GM12891 (cell line): ENCODE data around the gene TLCD3B.

Source experiments
- DNase-seq: peaks from one replicate; pipeline ENCODE4 v3.0.0; 2011; ENCODE audit warnings: low spot score; ENCODE audit not compliant: insufficient read length
- FAIRE-seq: peaks from 2 replicates; lab custom pipeline; 2011; peaks lifted over from hg19 to GRCh38; lab: Jason Lieb, UNC
- PAX5 ChIP-seq: IDR thresholded peaks from 2 replicates; pipeline ENCODE4 v1.6.1; 2011; ENCODE audit warnings: low read length, moderate library complexity, mild to moderate bottlenecking; ENCODE audit not compliant: insufficient read depth, severe bottlenecking
- POLR2A ChIP-seq: IDR thresholded peaks from 2 replicates; pipeline ENCODE4 v1.6.1; 2011; ENCODE audit warnings: low read depth, low read length, control low read depth
- POLR2AphosphoS5 ChIP-seq: IDR thresholded peaks from 2 replicates; pipeline ENCODE4 v1.6.1; 2011; ENCODE audit warnings: low read depth, low read length, control low read depth
- POU2F2 ChIP-seq: IDR thresholded peaks from 2 replicates; pipeline ENCODE4 v1.6.1; 2011; ENCODE audit warnings: low read depth, mild to moderate bottlenecking, control low read depth, low read length, moderate library complexity
- SPI1 ChIP-seq: IDR thresholded peaks from 2 replicates; pipeline ENCODE4 v1.6.1; 2011; ENCODE audit warnings: low read depth, low read length, control low read depth
- TAF1 ChIP-seq: IDR thresholded peaks from 2 replicates; pipeline ENCODE4 v1.6.1; 2011; ENCODE audit warnings: low read depth, low read length, control low read depth

Gene TLCD3B

DNA sequence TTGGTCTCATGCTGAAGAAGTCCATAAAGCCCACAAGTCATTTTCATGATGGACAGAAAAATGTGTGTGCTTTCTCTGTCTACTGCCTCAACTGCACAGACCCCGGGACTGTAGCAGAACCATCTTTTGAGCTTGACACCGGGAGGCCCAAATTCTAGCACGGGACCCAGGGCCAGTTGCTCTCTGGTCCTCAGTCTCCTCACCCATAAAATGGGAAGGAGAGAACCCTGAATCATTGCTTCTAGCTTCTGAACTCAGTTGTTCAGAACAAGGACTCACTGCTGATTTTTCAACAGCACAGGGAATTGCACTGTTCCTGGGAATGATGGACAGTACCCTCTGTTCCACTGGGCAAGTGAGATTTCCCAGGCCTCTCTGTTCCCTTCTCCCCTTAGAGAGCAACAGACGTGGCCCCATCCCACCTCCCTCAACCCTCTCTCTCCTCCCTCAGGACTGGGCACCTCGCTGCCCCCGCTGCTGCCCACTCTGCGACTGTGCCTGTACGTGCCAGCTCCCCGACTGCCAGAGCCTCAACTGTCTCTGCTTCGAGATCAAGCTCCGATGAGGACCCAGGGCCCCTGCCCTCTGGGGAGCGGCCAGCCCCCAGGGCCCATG, 32.3 kb upstream of the TLCD3B start:
- FAIRE-seq, result no peak
- no peak for DNase-seq
- TF ChIP-seq POLR2A (no peak), SPI1 (no peak), TAF1 (no peak), POLR2AphosphoS5 (no peak), PAX5 (no peak), POU2F2 (no peak)

DNA sequence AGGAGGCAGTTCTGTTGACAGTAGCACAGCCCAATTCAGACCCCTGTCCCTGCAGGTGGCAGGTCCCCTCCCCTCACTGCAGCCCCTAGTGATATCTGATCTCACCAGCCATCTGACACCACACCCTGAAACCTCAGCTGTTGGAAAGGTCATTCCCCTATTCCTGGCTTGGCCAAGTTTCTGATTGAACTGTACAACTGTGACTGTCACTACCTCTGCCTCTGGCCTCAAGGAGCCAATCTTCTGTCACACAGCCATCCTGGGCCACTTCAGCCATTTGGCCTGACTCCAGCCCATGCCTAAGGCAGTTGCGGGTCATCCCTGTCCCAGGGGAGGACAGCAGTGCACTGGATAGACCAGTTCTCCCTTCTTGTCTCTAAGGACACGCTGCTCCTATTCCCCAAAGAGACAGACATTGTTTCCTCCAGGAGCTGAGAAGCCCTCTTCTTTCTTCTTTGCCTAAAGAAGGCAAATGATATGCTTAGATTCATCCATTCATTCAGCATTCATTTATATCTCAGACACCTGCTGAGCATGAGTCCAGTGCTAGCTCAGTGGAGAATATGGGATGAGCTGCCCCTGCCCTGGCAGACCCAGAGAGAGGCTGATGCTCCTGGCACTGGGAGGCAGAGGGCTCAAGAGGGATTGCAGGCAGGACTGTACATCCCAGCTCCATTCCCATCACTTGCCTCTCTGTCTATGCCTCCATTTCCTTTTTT, 29.9 kb upstream of the TLCD3B start:
- TF ChIP-seq POLR2AphosphoS5 (no peak), TAF1 (no peak), SPI1 (no peak), POU2F2 (no peak)
- no peak for DNase-seq
- no peak for FAIRE-seq

DNA sequence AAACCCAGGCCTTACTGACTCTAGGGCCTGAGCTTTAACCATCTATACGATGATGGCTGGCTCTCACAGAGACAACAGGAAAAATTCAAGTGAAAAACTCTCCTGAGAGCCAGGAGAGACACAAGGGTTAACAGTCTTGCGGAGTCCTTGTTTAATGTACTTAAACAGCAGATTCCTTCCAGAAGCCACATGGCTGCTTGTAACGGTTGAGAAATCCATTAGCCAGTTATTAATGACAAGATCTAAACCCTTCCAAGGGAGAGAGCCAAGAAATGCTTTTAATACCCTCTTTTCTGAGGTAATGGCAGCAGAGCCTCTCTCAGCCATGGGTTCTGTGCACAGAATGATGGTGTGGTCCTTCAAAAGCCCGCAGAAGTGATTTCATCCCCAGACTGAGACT, 29.3 kb upstream of the TLCD3B start:
- DNase-seq (no peak), FAIRE-seq (no peak)
- no peak for TF ChIP-seq POU2F2
- no peak for TF ChIP-seq SPI1
- no peak for TF ChIP-seq POLR2A
- TF ChIP-seq TAF1, result no peak

DNA sequence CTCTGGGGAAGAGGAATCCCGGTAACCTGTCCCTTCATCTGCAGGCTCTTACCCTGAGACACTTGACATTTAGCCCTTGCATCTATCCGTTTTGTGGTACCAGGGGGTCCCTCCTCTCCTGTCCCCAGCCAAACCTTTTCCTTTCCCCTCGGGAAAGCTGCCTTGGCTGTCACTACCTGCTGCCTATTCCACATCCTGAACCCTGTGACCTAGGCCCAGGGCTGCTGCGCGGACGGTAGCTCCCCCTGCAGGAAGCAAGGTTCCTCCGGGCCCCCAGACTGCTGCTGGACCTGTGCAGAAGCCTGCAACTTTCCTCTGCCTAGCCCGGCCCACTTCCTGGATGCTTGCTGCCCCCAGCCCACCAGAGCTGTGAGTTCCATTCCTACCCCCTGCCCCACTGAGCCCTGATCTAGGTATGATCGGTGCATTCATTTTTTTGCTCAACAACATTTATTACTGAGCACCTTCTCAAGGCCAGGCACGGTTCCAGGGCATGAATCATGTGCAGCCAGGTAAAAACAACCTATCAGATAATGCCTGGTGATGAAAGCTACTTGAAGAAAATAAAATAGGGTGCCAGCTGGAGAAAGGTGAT, 24.0 kb upstream of the TLCD3B start:
- TF ChIP-seq SPI1 (no peak), POU2F2 (no peak), POLR2AphosphoS5 (no peak), PAX5 (no peak), TAF1 (no peak), POLR2A (no peak)
- FAIRE-seq (no peak), DNase-seq (no peak)

DNA sequence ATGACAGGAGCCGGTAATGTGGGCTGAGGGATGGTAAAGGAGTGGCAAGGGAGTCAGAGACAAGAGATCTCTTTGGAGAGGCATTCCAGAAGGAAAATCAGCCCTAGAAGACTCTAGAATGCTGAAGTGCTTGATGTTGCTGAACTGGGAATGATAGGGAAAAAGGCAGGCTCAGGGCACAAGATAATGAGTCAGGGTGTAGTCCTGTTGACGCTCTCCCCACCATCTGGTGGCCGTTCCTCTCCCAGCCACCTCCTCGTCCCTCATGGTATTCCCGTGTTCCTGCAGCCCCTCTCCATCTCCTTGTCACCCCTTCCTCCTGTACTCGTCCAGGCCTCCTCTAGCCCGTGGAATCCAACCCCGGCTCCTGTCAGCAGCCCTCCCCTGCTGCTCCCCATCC, 23.4 kb upstream of the TLCD3B start:
- DNase-seq, result no peak
- TF ChIP-seq POLR2AphosphoS5 (no peak), SPI1 (no peak), TAF1 (no peak), POLR2A (no peak), POU2F2 (no peak), PAX5 (no peak)
- no peak for FAIRE-seq

DNA sequence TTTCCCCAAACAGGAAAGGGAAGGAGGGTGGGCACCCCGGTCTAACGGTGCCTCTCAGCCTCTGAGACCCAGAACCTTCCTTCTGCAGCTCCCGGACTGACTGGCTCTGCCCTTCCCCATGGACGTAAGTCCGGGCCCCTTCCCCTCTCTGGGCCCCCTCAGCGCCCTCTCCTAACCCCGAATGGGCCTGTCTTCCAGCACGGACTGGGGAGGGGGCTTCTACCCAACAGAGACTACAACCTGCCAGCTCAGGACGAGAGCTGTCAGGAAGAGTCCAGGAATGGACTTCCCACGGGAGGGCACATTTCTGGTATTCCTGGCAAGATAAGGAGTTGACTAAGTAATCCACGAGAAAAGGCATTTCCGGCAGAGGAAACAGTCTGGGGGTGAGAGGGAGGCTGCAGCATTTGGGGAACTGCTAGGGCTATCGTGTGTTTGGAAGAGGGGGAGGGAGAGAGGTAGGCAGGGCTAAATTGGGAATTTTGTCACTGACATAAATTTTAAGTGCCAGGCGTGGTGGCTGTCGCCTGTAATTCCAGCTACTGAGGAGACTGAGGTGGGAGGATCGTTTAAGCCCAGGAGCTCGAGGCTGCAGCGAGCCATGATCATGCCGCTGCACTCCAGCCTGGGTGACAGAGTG, 22.4 kb upstream of the TLCD3B start:
- no peak for TF ChIP-seq POLR2A
- TF ChIP-seq POU2F2, result no peak
- no peak for TF ChIP-seq SPI1
- no peak for TF ChIP-seq TAF1
- no peak for TF ChIP-seq PAX5
- FAIRE-seq, result no peak
- no peak for DNase-seq

DNA sequence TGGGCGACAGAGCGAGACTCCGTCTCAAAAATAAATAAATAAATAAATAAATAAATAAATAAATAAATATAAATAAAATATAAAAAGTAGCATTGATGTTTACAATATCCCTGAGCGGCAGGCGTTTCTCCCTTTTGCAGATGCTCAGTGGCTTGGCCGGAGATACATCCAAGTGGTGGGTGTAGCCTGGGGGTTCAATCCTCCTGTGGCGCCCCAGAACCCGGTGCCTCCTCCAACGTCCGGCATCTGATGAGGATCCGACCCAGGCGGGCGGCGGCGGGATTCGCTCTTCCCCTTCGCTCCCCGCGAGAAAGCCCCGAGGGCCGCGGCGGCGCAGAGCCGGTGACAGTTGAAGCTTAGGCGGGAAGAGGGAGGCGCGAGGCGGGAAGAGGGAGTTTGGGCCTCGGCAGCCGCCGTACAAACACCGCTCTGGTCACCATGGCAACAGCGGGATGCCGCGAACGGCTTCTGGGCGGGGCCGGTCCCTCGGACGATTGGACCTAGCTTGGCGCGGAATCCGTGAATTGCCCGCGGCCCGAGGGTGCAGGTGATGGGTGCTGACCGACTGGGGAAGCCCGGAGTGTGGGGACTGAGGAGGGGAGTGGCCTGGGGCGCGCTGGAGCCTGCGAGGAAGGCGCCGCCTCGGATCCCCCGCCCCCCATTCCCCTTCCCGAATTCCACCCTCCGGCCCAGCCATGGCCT, 21.8 kb upstream of the TLCD3B start:
- peak; percentile 87 for FAIRE-seq

DNA sequence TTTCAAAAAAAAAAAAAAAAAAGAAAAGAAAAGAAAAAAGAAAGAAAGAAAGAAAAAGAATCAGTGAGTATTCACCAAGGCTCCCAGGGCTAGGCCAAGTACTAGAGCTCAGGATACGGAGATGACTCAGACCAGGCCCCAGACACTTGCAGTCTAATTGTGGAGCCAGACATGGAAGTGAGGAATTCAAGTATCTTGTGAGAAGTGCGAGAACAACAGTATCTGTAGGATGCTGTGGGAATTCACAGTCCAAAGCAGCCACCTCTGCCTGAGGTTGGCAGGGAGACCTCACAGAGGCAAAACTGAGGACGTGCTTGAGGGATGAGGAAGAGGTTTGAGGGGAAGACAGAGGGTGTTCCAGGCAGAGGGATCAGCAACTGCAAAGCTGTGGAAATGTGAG, 20.4 kb upstream of the TLCD3B start:
- no peak for DNase-seq
- TF ChIP-seq TAF1, result no peak
- TF ChIP-seq POLR2A, result no peak
- no peak for TF ChIP-seq POU2F2
- TF ChIP-seq PAX5, result no peak
- no peak for FAIRE-seq

More for the DNA sequence above, 21.8 kb upstream of the TLCD3B start:
- DNase-seq, result peak; percentile 94
- TF ChIP-seq SPI1 (peak; percentile 6; the same call in 1 of the 2 replicates), POU2F2 (no peak)

DNA sequence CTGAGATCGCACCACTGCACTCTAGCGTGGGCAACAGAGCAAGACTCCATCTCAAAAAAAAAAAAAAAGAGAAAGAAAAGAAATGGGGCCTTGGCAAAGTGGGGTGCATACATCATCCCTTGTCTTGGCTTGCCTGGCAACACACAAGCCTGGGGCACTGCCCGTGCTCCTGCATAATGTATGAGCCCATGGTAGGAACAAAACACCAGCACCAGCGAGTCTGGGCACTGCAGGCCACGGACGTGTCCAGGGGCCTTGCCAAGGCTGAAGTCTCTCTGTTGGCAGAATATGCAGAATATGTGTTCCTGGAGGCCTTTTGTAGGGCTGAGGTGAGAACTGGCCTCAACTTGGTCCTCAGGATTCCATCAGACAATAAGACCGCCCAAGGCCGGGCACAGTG, 18.8 kb upstream of the TLCD3B start:
- TF ChIP-seq SPI1 (no peak), POLR2AphosphoS5 (no peak), PAX5 (no peak), POU2F2 (no peak), TAF1 (no peak), POLR2A (no peak)
- DNase-seq (no peak), FAIRE-seq (no peak)
